Testis (tissue), 2 donors: Measurements from ENCODE around the gene MMRN1.

ENCODE experiments used
- CTCF ChIP-seq, 3 experiments: fragments of 450-650 bp in 2 of 3; fragments of 200-600 bp in 1 of 3; sonication (generic) in 1 of 3; IDR thresholded peaks; one replicate each; pipeline ENCODE4 v1.5.1; 2016 to 2019; ENCODE audit warnings: antibody characterized with exemption in 3 of 3, mild to moderate bottlenecking in 2 of 3, moderate library complexity in 1 of 3
- POLR2A ChIP-seq: fragments of 450-650 bp; IDR thresholded peaks from one replicate; pipeline ENCODE4 v1.6.1; 2017; ENCODE audit warnings: antibody characterized with exemption, mild to moderate bottlenecking, moderate library complexity

- TF ChIP-seq CTCF (IDR thresholded peaks at IDR 0.05): no peak
- no peak for TF ChIP-seq POLR2A
Observed at GRCh38 chr4:89909889-89910288, 15.2 kb downstream of the MMRN1 start.
